Thyroid gland (tissue), 4 donors: ENCODE results near the gene PLSCR4.

ENCODE experiments used
- CTCF ChIP-seq, 6 experiments: fragments of 200-600 bp in 3 of 6; fragments of 450-650 bp in 3 of 6; sonication (generic) in 3 of 6; IDR thresholded peaks; one replicate each; pipeline ENCODE4 v1.5.1; 2016 to 2019; ENCODE audit warnings: antibody characterized with exemption in 6 of 6, mild to moderate bottlenecking in 2 of 6, inconsistent platforms in 1 of 6, moderate library complexity in 1 of 6
- POLR2A ChIP-seq, 2 donors: fragments of 450-650 bp; IDR thresholded peaks; one replicate each; pipeline ENCODE4 v1.6.1; 2017; ENCODE audit warnings: antibody characterized with exemption in 2 of 2, mild to moderate bottlenecking in 2 of 2, moderate library complexity in 1 of 2

DNA sequence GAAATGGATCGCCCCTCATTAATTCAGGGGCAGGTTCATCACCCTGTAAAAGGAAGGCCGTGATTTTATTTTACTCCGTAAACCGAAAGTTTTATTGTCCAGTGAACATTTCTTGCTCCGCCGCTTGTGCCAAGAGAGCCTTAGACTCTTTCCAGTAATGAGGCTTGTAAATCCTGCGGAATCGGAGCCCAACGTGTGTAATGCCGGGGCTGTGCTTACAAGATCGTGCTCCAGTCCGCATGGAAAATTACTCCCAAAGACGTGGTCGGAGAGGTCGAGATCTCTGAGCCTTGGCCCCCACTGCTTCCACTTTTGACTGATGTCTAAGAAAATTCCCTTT, 89.3 kb downstream of the PLSCR4 start:
- no peak for TF ChIP-seq POLR2A (IDR thresholded peaks at IDR 0.05)
- TF ChIP-seq CTCF (IDR thresholded peaks at IDR 0.05) = no peak
